ENCODE measurements around the gene NEK10.

NEK10 gene

DNA sequence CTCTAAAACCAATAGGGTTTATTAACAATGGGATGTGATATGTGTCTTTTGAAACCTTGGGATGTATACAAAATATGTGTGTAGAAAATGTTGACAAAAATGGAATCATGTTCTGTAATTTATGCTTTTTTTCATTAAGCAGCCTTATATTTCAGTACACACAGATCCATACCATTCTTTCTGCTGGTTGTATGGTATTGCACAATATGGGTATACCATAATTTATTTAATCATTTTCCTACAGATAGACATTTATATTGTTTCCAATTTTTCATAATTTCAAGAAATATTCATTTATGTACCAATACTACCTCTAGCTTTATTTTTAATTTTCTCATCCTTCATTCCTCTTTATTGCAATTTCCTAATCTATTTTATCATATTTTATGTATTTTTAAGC lies 83.5 kb downstream of the NEK10 start:
- Histone ChIP-seq H3K4me3 (ENCODE audit: extremely low read depth, insufficient read depth, low read length, poor library complexity, severe bottlenecking) (no peak overlapping the region), H3K4me1 (ENCODE audit: control insufficient read depth, insufficient read depth, low read length, poor library complexity, severe bottlenecking) (no peaks in the 10 kb centered on the region), H3K27ac (ENCODE audit: low read depth, low read length, severe bottlenecking) (no peak overlapping the region), H3K36me3 (ENCODE audit: control insufficient read depth, insufficient read depth, low read length) (no peaks in the 10 kb centered on the region), H3K9me3 (ENCODE audit: control insufficient read depth, low read length) (no peaks in the 10 kb centered on the region)

GRCh38 chr3:27281671-27282150 lies 87.5 kb downstream of the NEK10 start:
- 88 to 100% methylated on average over 1 of the region's 2 CpGs for WGBS, 2 experiments (ENCODE audit: insufficient coverage in 2 of 2)
- Histone ChIP-seq H3K9me3 (ENCODE audit: control insufficient read depth, low read length) (no peaks in the 10 kb centered on the region), H3K4me1 (ENCODE audit: control insufficient read depth, insufficient read depth, low read length, poor library complexity, severe bottlenecking) (no peaks in the 10 kb centered on the region), H3K4me3 (ENCODE audit: extremely low read depth, insufficient read depth, low read length, poor library complexity, severe bottlenecking) (no peak overlapping the region), H3K27ac (ENCODE audit: low read depth, low read length, severe bottlenecking) (no peak overlapping the region), H3K36me3 (ENCODE audit: control insufficient read depth, insufficient read depth, low read length) (no peaks in the 10 kb centered on the region)

GRCh38 chr3:27279123-27279522 lies 90.1 kb downstream of the NEK10 start:
- WGBS, 2 experiments (ENCODE audit: insufficient coverage in 2 of 2) = no CpG with 5 or more reads among the region's 1 CpG
- no peak overlapping the region for H3K27ac ChIP-seq (ENCODE audit: low read depth, low read length, severe bottlenecking)
- H3K4me1 ChIP-seq (ENCODE audit: control insufficient read depth, insufficient read depth, low read length, poor library complexity, severe bottlenecking) = no peaks in the 10 kb centered on the region
- H3K9me3 ChIP-seq (ENCODE audit: control insufficient read depth, low read length) = no peaks in the 10 kb centered on the region
- H3K36me3 ChIP-seq (ENCODE audit: control insufficient read depth, insufficient read depth, low read length) = no peaks in the 10 kb centered on the region
- H3K4me3 ChIP-seq (ENCODE audit: extremely low read depth, insufficient read depth, low read length, poor library complexity, severe bottlenecking) = no peak overlapping the region

- Histone ChIP-seq H3K27ac (ENCODE audit: low read depth, low read length, severe bottlenecking) (no peak overlapping the region), H3K4me1 (ENCODE audit: control insufficient read depth, insufficient read depth, low read length, poor library complexity, severe bottlenecking) (no peaks in the 10 kb centered on the region), H3K9me3 (ENCODE audit: control insufficient read depth, low read length) (no peaks in the 10 kb centered on the region), H3K36me3 (ENCODE audit: control insufficient read depth, insufficient read depth, low read length) (no peaks in the 10 kb centered on the region), H3K4me3 (ENCODE audit: extremely low read depth, insufficient read depth, low read length, poor library complexity, severe bottlenecking) (no peak overlapping the region)
- WGBS, 2 experiments (ENCODE audit: insufficient coverage in 2 of 2) = 61% methylated on average over 3 of the region's 3 CpGs; no CpG with 5 or more reads in 1 of the 2 experiments
These were observed 90.7 kb downstream of the NEK10 start for GRCh38 chr3:27278383-27279055.

GRCh38 chr3:27275441-27275990 lies 93.7 kb downstream of the NEK10 start:
- no peak overlapping the region for H3K4me3 ChIP-seq (ENCODE audit: extremely low read depth, insufficient read depth, low read length, poor library complexity, severe bottlenecking)
- H3K4me1 ChIP-seq (ENCODE audit: control insufficient read depth, insufficient read depth, low read length, poor library complexity, severe bottlenecking) = no peaks in the 10 kb centered on the region
- WGBS, 2 experiments (ENCODE audit: insufficient coverage in 2 of 2) = 89 to 93% methylated on average over 1 to 5 of the region's 5 CpGs
- H3K27ac ChIP-seq (ENCODE audit: low read depth, low read length, severe bottlenecking) = no peak overlapping the region
- H3K36me3 ChIP-seq (ENCODE audit: control insufficient read depth, insufficient read depth, low read length) = no peaks in the 10 kb centered on the region
- no peaks in the 10 kb centered on the region for H3K9me3 ChIP-seq (ENCODE audit: control insufficient read depth, low read length)

GRCh38 chr3:27271890-27272289 lies 97.3 kb downstream of the NEK10 start:
- no peaks in the 10 kb centered on the region for H3K4me1 ChIP-seq (ENCODE audit: control insufficient read depth, insufficient read depth, low read length, poor library complexity, severe bottlenecking)
- H3K36me3 ChIP-seq (ENCODE audit: control insufficient read depth, insufficient read depth, low read length) = no peaks in the 10 kb centered on the region
- H3K9me3 ChIP-seq (ENCODE audit: control insufficient read depth, low read length) = peaks cover 4% of the 10 kb centered on the region

DNA sequence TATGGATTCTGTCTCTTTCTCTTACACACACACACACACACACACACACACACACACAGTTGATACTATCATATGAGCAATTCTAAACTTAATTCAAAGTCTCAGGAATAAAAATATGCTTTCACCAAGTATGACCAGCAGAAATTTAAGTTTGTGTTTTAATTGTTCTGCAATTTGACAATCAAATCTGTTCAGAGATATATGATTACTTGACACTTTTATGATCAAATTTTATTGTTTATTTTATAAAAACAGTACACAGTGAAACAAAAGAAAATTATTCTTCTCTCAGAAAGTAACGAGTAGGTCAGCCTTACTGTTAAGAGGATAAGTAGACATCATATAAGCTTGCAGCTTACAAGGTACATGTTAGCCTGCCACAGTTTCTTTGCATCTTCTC lies 114.3 kb downstream of the NEK10 start:
- Histone ChIP-seq H3K4me3 (ENCODE audit: extremely low read depth, insufficient read depth, low read length, poor library complexity, severe bottlenecking) (no peak overlapping the region), H3K36me3 (ENCODE audit: control insufficient read depth, insufficient read depth, low read length) (no peaks in the 10 kb centered on the region), H3K9me3 (ENCODE audit: control insufficient read depth, low read length) (no peaks in the 10 kb centered on the region), H3K27ac (ENCODE audit: low read depth, low read length, severe bottlenecking) (no peak overlapping the region), H3K4me1 (ENCODE audit: control insufficient read depth, insufficient read depth, low read length, poor library complexity, severe bottlenecking) (no peaks in the 10 kb centered on the region)
- WGBS, 2 experiments (ENCODE audit: insufficient coverage in 2 of 2) = 100% methylated on average over 1 of the region's 1 CpG; no CpG with 5 or more reads in 1 of the 2 experiments

More at GRCh38 chr3:27271890-27272289, 97.3 kb downstream of the NEK10 start:
- Histone ChIP-seq H3K27ac (ENCODE audit: low read depth, low read length, severe bottlenecking) (no peak overlapping the region), H3K4me3 (ENCODE audit: extremely low read depth, insufficient read depth, low read length, poor library complexity, severe bottlenecking) (no peak overlapping the region)

DNA sequence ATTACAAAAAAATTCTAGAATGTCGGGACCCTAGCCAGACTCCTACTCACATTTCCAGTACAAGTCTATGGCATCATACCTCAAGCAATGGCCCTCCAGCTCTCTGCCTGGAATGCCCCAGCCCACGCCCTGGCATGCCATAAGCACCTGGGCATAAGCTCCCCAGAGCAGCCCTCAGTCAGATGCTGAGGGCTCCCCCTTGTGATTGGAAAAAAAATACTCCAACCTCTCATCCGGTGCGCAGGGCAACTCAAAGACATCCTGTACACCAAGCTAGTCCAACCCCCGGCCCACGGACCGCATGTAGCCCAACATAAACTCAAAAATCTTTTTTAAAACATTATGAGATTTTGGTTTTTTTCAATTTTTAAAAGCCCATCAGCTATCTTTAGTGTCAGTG lies 115.4 kb downstream of the NEK10 start:
- H3K9me3 ChIP-seq (ENCODE audit: control insufficient read depth, low read length) = no peaks in the 10 kb centered on the region
- H3K4me1 ChIP-seq (ENCODE audit: control insufficient read depth, insufficient read depth, low read length, poor library complexity, severe bottlenecking) = no peaks in the 10 kb centered on the region
- H3K27ac ChIP-seq (ENCODE audit: low read depth, low read length, severe bottlenecking) = no peak overlapping the region
- no peaks in the 10 kb centered on the region for H3K36me3 ChIP-seq (ENCODE audit: control insufficient read depth, insufficient read depth, low read length)
- H3K4me3 ChIP-seq (ENCODE audit: extremely low read depth, insufficient read depth, low read length, poor library complexity, severe bottlenecking) = no peak overlapping the region
- WGBS, 2 experiments (ENCODE audit: insufficient coverage in 2 of 2) = 61 to 84% methylated on average over 3 of the region's 7 CpGs

DNA sequence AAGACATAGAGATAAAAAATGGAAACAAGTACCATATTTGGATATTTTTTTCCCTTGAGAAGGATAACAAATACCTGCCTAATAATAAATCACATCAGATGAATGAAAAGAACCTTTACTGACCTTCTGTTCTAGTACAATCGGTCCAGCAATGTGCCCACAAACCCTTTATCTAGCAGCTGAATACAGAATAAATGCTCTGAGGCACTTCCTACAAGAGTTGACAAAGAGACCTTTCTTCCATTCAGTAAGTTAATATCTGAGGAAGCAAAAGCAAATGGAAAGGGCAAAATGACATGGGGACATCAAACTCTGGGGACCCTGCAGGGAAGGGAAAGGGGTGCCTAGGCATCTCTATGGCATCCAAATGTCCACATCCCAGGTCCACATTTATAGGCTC lies 115.8 kb downstream of the NEK10 start:
- H3K27ac ChIP-seq (ENCODE audit: low read depth, low read length, severe bottlenecking) = no peak overlapping the region
- H3K4me1 ChIP-seq (ENCODE audit: control insufficient read depth, insufficient read depth, low read length, poor library complexity, severe bottlenecking) = no peaks in the 10 kb centered on the region
- H3K36me3 ChIP-seq (ENCODE audit: control insufficient read depth, insufficient read depth, low read length) = no peaks in the 10 kb centered on the region
- no peak overlapping the region for H3K4me3 ChIP-seq (ENCODE audit: extremely low read depth, insufficient read depth, low read length, poor library complexity, severe bottlenecking)
- 33% methylated on average over 1 of the region's 1 CpG; no CpG with 5 or more reads in 1 of the 2 experiments for WGBS, 2 experiments (ENCODE audit: insufficient coverage in 2 of 2)
- no peaks in the 10 kb centered on the region for H3K9me3 ChIP-seq (ENCODE audit: control insufficient read depth, low read length)

DNA sequence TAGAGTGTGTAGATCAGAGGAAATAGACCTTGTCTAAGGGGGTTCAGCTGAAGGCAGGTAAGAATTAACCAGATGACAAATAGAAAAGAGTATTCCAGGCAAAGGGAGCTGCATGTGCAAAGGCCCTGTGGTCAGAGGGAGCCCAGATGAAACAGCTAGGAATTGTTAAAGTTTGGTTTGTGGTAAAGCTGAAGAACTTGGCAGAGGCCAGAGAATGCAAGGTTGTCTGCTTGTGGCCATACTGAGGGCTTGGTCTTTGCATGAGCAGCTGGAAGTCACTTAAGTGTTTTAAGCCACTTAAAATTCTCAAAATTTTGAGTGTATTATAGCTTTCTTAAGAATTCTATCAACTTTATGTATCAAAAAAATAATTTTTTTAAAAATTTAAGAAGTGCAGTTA lies 116.5 kb downstream of the NEK10 start:
- H3K9me3 ChIP-seq (ENCODE audit: control insufficient read depth, low read length) = no peaks in the 10 kb centered on the region
- H3K27ac ChIP-seq (ENCODE audit: low read depth, low read length, severe bottlenecking) = no peak overlapping the region
- no peaks in the 10 kb centered on the region for H3K36me3 ChIP-seq (ENCODE audit: control insufficient read depth, insufficient read depth, low read length)
- no peak overlapping the region for H3K4me3 ChIP-seq (ENCODE audit: extremely low read depth, insufficient read depth, low read length, poor library complexity, severe bottlenecking)
- no peaks in the 10 kb centered on the region for H3K4me1 ChIP-seq (ENCODE audit: control insufficient read depth, insufficient read depth, low read length, poor library complexity, severe bottlenecking)

GRCh38 chr3:27244374-27244773 lies 124.8 kb downstream of the NEK10 start:
- Histone ChIP-seq H3K4me1 (ENCODE audit: control insufficient read depth, insufficient read depth, low read length, poor library complexity, severe bottlenecking) (no peaks in the 10 kb centered on the region), H3K9me3 (ENCODE audit: control insufficient read depth, low read length) (no peaks in the 10 kb centered on the region), H3K36me3 (ENCODE audit: control insufficient read depth, insufficient read depth, low read length) (no peaks in the 10 kb centered on the region), H3K27ac (ENCODE audit: low read depth, low read length, severe bottlenecking) (no peak overlapping the region), H3K4me3 (ENCODE audit: extremely low read depth, insufficient read depth, low read length, poor library complexity, severe bottlenecking) (no peak overlapping the region)
- 61 to 67% methylated on average over 1 to 2 of the region's 2 CpGs for WGBS, 2 experiments (ENCODE audit: insufficient coverage in 2 of 2)
